Trophoblast cell (in vitro differentiated cells and primary cell): ENCODE results near the gene TMPRSS3.

Experiments
- DNase-seq, 2 donors: peaks; one replicate each; pipeline ENCODE4 v3.0.0-alpha.2; 2016
- H2AFZ ChIP-seq: 2 replicates; pipeline ENCODE4 v1.6.1; 2013; ENCODE audit warnings: low read length, moderate library complexity, mild to moderate bottlenecking; ENCODE audit not compliant: insufficient read depth, poor library complexity
- H2AK5ac ChIP-seq: 2 replicates; pipeline ENCODE4 v1.6.1; 2013; ENCODE audit warnings: mild to moderate bottlenecking, low read length
- H2BK120ac ChIP-seq: 2 replicates; pipeline ENCODE4 v1.6.1; 2013; ENCODE audit warnings: low read length, mild to moderate bottlenecking, moderate library complexity; ENCODE audit not compliant: insufficient read depth, poor library complexity
- H2BK12ac ChIP-seq: 2 replicates; pipeline ENCODE4 v1.6.1; 2013; ENCODE audit warnings: mild to moderate bottlenecking, low read length, moderate library complexity
- H2BK5ac ChIP-seq: 2 replicates; pipeline ENCODE4 v1.6.1; 2013; ENCODE audit warnings: low read length, low read depth, moderate library complexity, mild to moderate bottlenecking; ENCODE audit not compliant: poor library complexity
- H3K14ac ChIP-seq: 2 replicates; pipeline ENCODE4 v1.6.1; 2013; ENCODE audit warnings: mild to moderate bottlenecking, low read length
- H3K18ac ChIP-seq: 2 replicates; pipeline ENCODE4 v1.6.1; 2013; ENCODE audit warnings: mild to moderate bottlenecking, low read length
- H3K23ac ChIP-seq: 2 replicates; pipeline ENCODE4 v1.6.1; 2013; ENCODE audit warnings: low read length
- H3K27ac ChIP-seq: 2 replicates; pipeline ENCODE4 v1.5.1; 2013; ENCODE audit warnings: low read depth, mild to moderate bottlenecking, inconsistent platforms, low read length, moderate library complexity
- H3K27me3 ChIP-seq: 2 replicates; pipeline ENCODE4 v1.6.1; 2013; ENCODE audit warnings: inconsistent platforms, mild to moderate bottlenecking, low read length, moderate library complexity; ENCODE audit not compliant: insufficient read depth
- H3K36me3 ChIP-seq, 2 experiments: 1 replicate in 1 of 2; 2 replicates in 1 of 2; pipeline ENCODE4 v1.6.1; 2013; ENCODE audit warnings: low read length in 2 of 2, mild to moderate bottlenecking in 2 of 2, moderate library complexity in 1 of 2; ENCODE audit not compliant: insufficient read depth in 2 of 2, control insufficient read depth in 1 of 2
- H3K4ac ChIP-seq: 2 replicates; pipeline ENCODE4 v1.6.1; 2013; ENCODE audit warnings: low read depth, mild to moderate bottlenecking, low read length, moderate library complexity
- H3K4me1 ChIP-seq, 2 experiments: 1 replicate in 1 of 2; 2 replicates in 1 of 2; pipeline ENCODE4 v1.6.1; 2013; ENCODE audit warnings: low read length in 2 of 2, mild to moderate bottlenecking in 2 of 2, moderate library complexity in 1 of 2; ENCODE audit not compliant: insufficient read depth in 2 of 2, control insufficient read depth in 1 of 2
- H3K4me2 ChIP-seq: 2 replicates; pipeline ENCODE4 v1.6.1; 2013; ENCODE audit warnings: inconsistent platforms, mild to moderate bottlenecking, low read length, moderate library complexity
- H3K4me3 ChIP-seq: 2 replicates; pipeline ENCODE4 v1.5.1; 2013; ENCODE audit warnings: mild to moderate bottlenecking, low read depth, low read length, inconsistent platforms
- H3K79me1 ChIP-seq: one replicate; pipeline ENCODE4 v1.6.1; 2013; ENCODE audit warnings: low read length
- H3K79me2 ChIP-seq: 2 replicates; pipeline ENCODE4 v1.6.1; 2013; ENCODE audit warnings: low read length, mild to moderate bottlenecking; ENCODE audit not compliant: control insufficient read depth, insufficient read depth, poor library complexity
- H3K9ac ChIP-seq: 2 replicates; pipeline ENCODE4 v1.6.1; 2013; ENCODE audit warnings: mild to moderate bottlenecking, low read length
- H3K9me3 ChIP-seq: 2 replicates; pipeline ENCODE4 v1.6.1; 2013; ENCODE audit warnings: low read depth, mild to moderate bottlenecking, control low read depth, inconsistent platforms, low read length; ENCODE audit not compliant: insufficient read depth
- H4K12ac ChIP-seq: 2 replicates; pipeline ENCODE4 v1.6.1; 2013; ENCODE audit warnings: low read depth, mild to moderate bottlenecking, low read length, moderate library complexity
- H4K8ac ChIP-seq: 2 replicates; pipeline ENCODE4 v1.6.1; 2013; ENCODE audit warnings: low read depth, mild to moderate bottlenecking, low read length, moderate library complexity
- H4K91ac ChIP-seq: one replicate; pipeline ENCODE4 v1.6.1; 2013; ENCODE audit warnings: low read depth, mild to moderate bottlenecking, low read length, moderate library complexity
- WGBS: extraction: QIAGEN DNeasy Blood & Tissue Kit; methylation state at CpG from one replicate; pipeline ENCODE4 v1.1.7; 2013; ENCODE audit warnings: missing lambda C conversion rate; ENCODE audit not compliant: insufficient read length, insufficient coverage; ENCODE audit errors: extremely low coverage; 5-methylcytosine and 5-hydroxymethylcytosine counted together

TMPRSS3 gene

GRCh38 chr21:42443181-42443785 is 47.4 kb upstream of the TMPRSS3 start:
- no peak overlapping the region for H3K14ac ChIP-seq
- H3K27ac ChIP-seq = no peak overlapping the region
- no peak overlapping the region for H2AK5ac ChIP-seq
- no peak overlapping the region for H3K18ac ChIP-seq
- DNase-seq = peak; percentile 68 to 82
- no peaks in the 10 kb centered on the region for H3K27me3 ChIP-seq
- H3K4me1 ChIP-seq = no peaks in the 10 kb centered on the region
- H2AFZ ChIP-seq = no peak overlapping the region
- no peak overlapping the region for H2BK5ac ChIP-seq
- no CpG with 5 or more reads among the region's 15 CpGs for WGBS
- H4K91ac ChIP-seq = no peak overlapping the region
- H3K79me1 ChIP-seq = no peaks in the 10 kb centered on the region
- H3K23ac ChIP-seq = no peak overlapping the region
- no peak overlapping the region for H3K4me3 ChIP-seq
- H3K9me3 ChIP-seq = peaks cover 5% of the 10 kb centered on the region
- no peaks in the 10 kb centered on the region for H3K36me3 ChIP-seq
- H3K4me2 ChIP-seq = no peak overlapping the region
- no peak overlapping the region for H4K8ac ChIP-seq
- H3K9ac ChIP-seq = no peak overlapping the region
- no peak overlapping the region for H2BK120ac ChIP-seq
- no peak overlapping the region for H2BK12ac ChIP-seq
- no peak overlapping the region for H4K12ac ChIP-seq
- H3K4ac ChIP-seq = no peak overlapping the region
- H3K79me2 ChIP-seq = no peaks in the 10 kb centered on the region

- WGBS = no CpG with 5 or more reads among the region's 6 CpGs
- H3K36me3 ChIP-seq = no peaks in the 10 kb centered on the region
- H3K4ac ChIP-seq = no peak overlapping the region
- H3K9ac ChIP-seq = no peak overlapping the region
- no peak overlapping the region for H2AK5ac ChIP-seq
- no peak overlapping the region for H2AFZ ChIP-seq
- H3K18ac ChIP-seq = no peak overlapping the region
- H4K8ac ChIP-seq = no peak overlapping the region
- no peak overlapping the region for H2BK12ac ChIP-seq
- no peaks in the 10 kb centered on the region for H3K79me2 ChIP-seq
- H4K91ac ChIP-seq = no peak overlapping the region
- no peak overlapping the region for H3K14ac ChIP-seq
- peaks cover 4% of the 10 kb centered on the region for H3K9me3 ChIP-seq
- no peak overlapping the region for H4K12ac ChIP-seq
- no peak overlapping the region for H2BK5ac ChIP-seq
- no peak for DNase-seq
- H3K79me1 ChIP-seq = no peaks in the 10 kb centered on the region
- H2BK120ac ChIP-seq = no peak overlapping the region
- no peak overlapping the region for H3K27ac ChIP-seq
- no peak overlapping the region for H3K4me3 ChIP-seq
- H3K27me3 ChIP-seq = no peaks in the 10 kb centered on the region
- H3K4me2 ChIP-seq = no peak overlapping the region
- H3K23ac ChIP-seq = no peak overlapping the region
- no peaks in the 10 kb centered on the region for H3K4me1 ChIP-seq
Observed at GRCh38 chr21:42441963-42442362, 46.1 kb upstream of the TMPRSS3 start.

- peaks cover 4% of the 10 kb centered on the region for H3K9me3 ChIP-seq
- no peak overlapping the region for H2AK5ac ChIP-seq
- WGBS = no CpG with 5 or more reads among the region's 12 CpGs
- no peak overlapping the region for H2BK12ac ChIP-seq
- no peak overlapping the region for H3K4ac ChIP-seq
- no peak overlapping the region for H4K91ac ChIP-seq
- H3K27me3 ChIP-seq = no peaks in the 10 kb centered on the region
- DNase-seq = no peak
- no peak overlapping the region for H3K14ac ChIP-seq
- no peaks in the 10 kb centered on the region for H3K4me1 ChIP-seq
- H3K79me2 ChIP-seq = no peaks in the 10 kb centered on the region
- no peak overlapping the region for H4K8ac ChIP-seq
- H3K79me1 ChIP-seq = no peaks in the 10 kb centered on the region
- H2BK120ac ChIP-seq = no peak overlapping the region
- no peaks in the 10 kb centered on the region for H3K36me3 ChIP-seq
- H3K4me2 ChIP-seq = no peak overlapping the region
- no peak overlapping the region for H4K12ac ChIP-seq
- H2AFZ ChIP-seq = no peak overlapping the region
- no peak overlapping the region for H3K9ac ChIP-seq
- H3K27ac ChIP-seq = no peak overlapping the region
- H3K23ac ChIP-seq = no peak overlapping the region
- no peak overlapping the region for H3K4me3 ChIP-seq
- H3K18ac ChIP-seq = no peak overlapping the region
- H2BK5ac ChIP-seq = no peak overlapping the region
Observed at GRCh38 chr21:42440187-42440792, 44.4 kb upstream of the TMPRSS3 start.

GRCh38 chr21:42439284-42440186 is 43.7 kb upstream of the TMPRSS3 start:
- H3K9me3 ChIP-seq = peaks cover 4% of the 10 kb centered on the region
- no peak overlapping the region for H2BK12ac ChIP-seq
- H3K4me1 ChIP-seq = no peaks in the 10 kb centered on the region
- no peak overlapping the region for H2BK5ac ChIP-seq
- H4K91ac ChIP-seq = no peak overlapping the region
- H3K23ac ChIP-seq = no peak overlapping the region
- no peak overlapping the region for H2BK120ac ChIP-seq
- H3K27ac ChIP-seq = no peak overlapping the region
- no peak overlapping the region for H3K4ac ChIP-seq
- H3K9ac ChIP-seq = no peak overlapping the region
- no peak overlapping the region for H4K12ac ChIP-seq
- 93% methylated on average over 2 of the region's 17 CpGs for WGBS
- no peak overlapping the region for H2AK5ac ChIP-seq
- no peak overlapping the region for H4K8ac ChIP-seq
- no peaks in the 10 kb centered on the region for H3K36me3 ChIP-seq
- H3K4me2 ChIP-seq = no peak overlapping the region
- H3K18ac ChIP-seq = no peak overlapping the region
- no peak overlapping the region for H2AFZ ChIP-seq
- H3K27me3 ChIP-seq = no peaks in the 10 kb centered on the region
- no peak overlapping the region for H3K14ac ChIP-seq
- no peaks in the 10 kb centered on the region for H3K79me2 ChIP-seq
- peak overlapping the region; percentile 42 for H3K4me3 ChIP-seq
- no peak for DNase-seq
- H3K79me1 ChIP-seq = no peaks in the 10 kb centered on the region
